ENCODE measurements around the gene FURIN. TPM values are rescaled to one million over a fixed set of nuclear protein-coding genes. Genes with fewer than 3 reads are reported as not detected.

FURIN gene
- polyA plus RNA-seq, 1 of the 3 experiments (the other 2 are of a cell fraction) = 40.8 TPM

- Histone ChIP-seq H3K9me3 (no peaks in the 10 kb centered on the region), H3K4me1 (ENCODE audit: control insufficient read depth in 1 of 2, insufficient read depth in 2 of 2, low read depth in 1 of 2, low read length in 1 of 2) (no peaks in the 10 kb centered on the region; a peak in 1 of 4 replicates), H3K27ac (ENCODE audit: low read depth in 2 of 2, low read length in 1 of 2) (no peak overlapping the region), H3F3A (replicated peaks; ENCODE audit: insufficient read depth) (peaks cover 5% of the 10 kb centered on the region), H3K79me2 (ENCODE audit: insufficient read depth) (no peaks in the 10 kb centered on the region), H4K20me1 (ENCODE audit: insufficient read depth) (no peaks in the 10 kb centered on the region), H3K9ac (no peak overlapping the region), H2AFZ (ENCODE audit: low read depth) (no peak overlapping the region), H3K4me3 (ENCODE audit: low read depth in 2 of 2, low read length in 1 of 2) (no peak overlapping the region), H3K36me3 (replicated peaks in 1 of 2; ENCODE audit: control insufficient read depth in 1 of 2, insufficient read depth in 2 of 2, low read length in 1 of 2) (no peaks in the 10 kb centered on the region), H3K9me2 (no peaks in the 10 kb centered on the region), H3K4me2 (no peak overlapping the region), H3K27me3 (ENCODE audit: insufficient read depth) (no peaks in the 10 kb centered on the region)
- WGBS (ENCODE audit: low lambda C conversion rate) = 92% methylated on average over 6 of the region's 6 CpGs
- no peak for DNase-seq
- ChIA-PET POLR2A (no interaction called here), CTCF (interaction anchor here (0.5 to 1.1 kb wide), 2 partner anchors 23 to 231 kb away, joined by 3 read pairs; no protein-coding TSS in a partner anchor)
- TF ChIP-seq RFX5 (IDR thresholded peaks at IDR 0.05; ENCODE audit: low read length) (no peak), MAX (IDR thresholded peaks at IDR 0.05; ENCODE audit: low read depth) (no peak), USF1 (IDR thresholded peaks at IDR 0.05; ENCODE audit: borderline replicate concordance, low read depth) (no peak), NRF1 (IDR thresholded peaks at IDR 0.05; ENCODE audit: low read depth, low read length) (no peak), TEAD4 (IDR thresholded peaks at IDR 0.05; ENCODE audit: borderline replicate concordance, insufficient read depth) (no peak), USF2 (IDR thresholded peaks at IDR 0.05; ENCODE audit: borderline replicate concordance, low read depth, low read length) (no peak), FOXM1 (IDR thresholded peaks at IDR 0.05; ENCODE audit: low read depth) (no peak), GATA2 (CRISPR knock-in tag; IDR thresholded peaks at IDR 0.05) (no peak), MXI1 (IDR thresholded peaks at IDR 0.05; ENCODE audit: low read depth, low read length) (no peak), REST (IDR thresholded peaks at IDR 0.05; ENCODE audit: low read depth, low read length) (no peak), MEF2A (IDR thresholded peaks at IDR 0.05; ENCODE audit: borderline replicate concordance, low read depth) (no peak), EP300 (IDR thresholded peaks at IDR 0.05; ENCODE audit: borderline replicate concordance in 1 of 2, low read depth in 1 of 2, low read length in 1 of 2) (no peak), RXRA (IDR thresholded peaks at IDR 0.05; ENCODE audit: borderline replicate concordance, low read depth) (no peak)
Measured at GRCh38 chr15:90862487-90862886, 5.9 kb upstream of the FURIN start.
